Smooth muscle cell (in vitro differentiated cells): ENCODE data around the gene MAPRE2. TPM values are rescaled to one million over a fixed set of nuclear protein-coding genes. Genes with fewer than 3 reads are reported as not detected.

Experiments
- DNase-seq: peaks from one replicate; lab custom pipeline; 2025; ENCODE audit not compliant: unreplicated experiment; lab: John Stamatoyannopoulos, UW
- H2AFZ ChIP-seq: fragments of 200-600 bp; sonication (generic); 2 replicates; pipeline ENCODE4 v1.6.0; 2016; ENCODE audit warnings: antibody characterized with exemption, low read depth, mild to moderate bottlenecking
- H3F3A ChIP-seq: fragments of 200-600 bp; sonication (generic); 2 replicates; pipeline ENCODE4 v1.6.0; 2017; ENCODE audit warnings: antibody characterized with exemption, low read depth
- H3K27ac ChIP-seq: fragments of 200-600 bp; sonication (generic); 2 replicates; pipeline ENCODE4 v1.5.1; 2016; ENCODE audit warnings: low read depth, mild to moderate bottlenecking
- H3K27me3 ChIP-seq: fragments of 200-600 bp; sonication (generic); 2 replicates; pipeline ENCODE4 v1.6.1; 2016; ENCODE audit warnings: low read depth, mild to moderate bottlenecking
- H3K36me3 ChIP-seq: fragments of 200-600 bp; sonication (generic); 2 replicates; pipeline ENCODE4 v1.5.1; 2016; ENCODE audit warnings: low read depth
- H3K4me1 ChIP-seq: fragments of 200-600 bp; sonication (generic); 2 replicates; pipeline ENCODE4 v1.5.1; 2016; ENCODE audit warnings: low read depth
- H3K4me2 ChIP-seq: fragments of 200-600 bp; sonication (generic); 2 replicates; pipeline ENCODE4 v1.6.0; 2016; ENCODE audit warnings: mild to moderate bottlenecking
- H3K4me3 ChIP-seq: fragments of 200-600 bp; sonication (generic); 2 replicates; pipeline ENCODE4 v1.5.1; 2016; ENCODE audit warnings: mild to moderate bottlenecking
- H3K79me2 ChIP-seq: fragments of 200-600 bp; sonication (generic); 2 replicates; pipeline ENCODE4 v1.6.0; 2016; ENCODE audit warnings: low read depth, mild to moderate bottlenecking
- H3K9ac ChIP-seq: fragments of 200-600 bp; sonication (generic); 2 replicates; pipeline ENCODE4 v1.6.0; 2016; ENCODE audit warnings: low read depth
- H3K9me3 ChIP-seq: fragments of 200-600 bp; sonication (generic); replicated peaks from 2 replicates; pipeline ENCODE4 v1.5.1; 2016; ENCODE audit warnings: low read depth
- H4K20me1 ChIP-seq: fragments of 200-600 bp; sonication (generic); 2 replicates; pipeline ENCODE4 v1.6.0; 2016; ENCODE audit warnings: low read depth
- WGBS: methylation state at CpG from one replicate; pipeline ENCODE4 v1.1.7; 2016; ENCODE audit warnings: low lambda C conversion rate; 5-methylcytosine and 5-hydroxymethylcytosine counted together
- polyA plus RNA-seq: library from polyadenylated mRNA; unstranded; fragments of >200 nt; fragmentation: Nextera tagmentation; extraction: Ambion mirVana; gene quantifications from 2 replicates; pipeline ENCODE4 v1.2.1, GENCODE V29; 2016
- total RNA-seq: library from RNA; depleted of rRNA; stranded (reverse); fragments of >200 nt; gene quantifications from 2 replicates; pipeline ENCODE4 v1.2.3, GENCODE V29; 2014
- TF ChIP-seq, protein P1 (sequence below): fragments of 200-600 bp; sonication (generic); IDR thresholded peaks from 2 replicates; pipeline ENCODE4 v1.5.1; 2017; ENCODE audit warnings: borderline replicate concordance, mild to moderate bottlenecking, antibody characterized with exemption; ENCODE audit not compliant: insufficient read depth, poor library complexity, severe bottlenecking

MAPRE2 gene
- total and polyA plus RNA-seq, 2 experiments from 2014 or later = 11.2 to 21.8 TPM

DNA sequence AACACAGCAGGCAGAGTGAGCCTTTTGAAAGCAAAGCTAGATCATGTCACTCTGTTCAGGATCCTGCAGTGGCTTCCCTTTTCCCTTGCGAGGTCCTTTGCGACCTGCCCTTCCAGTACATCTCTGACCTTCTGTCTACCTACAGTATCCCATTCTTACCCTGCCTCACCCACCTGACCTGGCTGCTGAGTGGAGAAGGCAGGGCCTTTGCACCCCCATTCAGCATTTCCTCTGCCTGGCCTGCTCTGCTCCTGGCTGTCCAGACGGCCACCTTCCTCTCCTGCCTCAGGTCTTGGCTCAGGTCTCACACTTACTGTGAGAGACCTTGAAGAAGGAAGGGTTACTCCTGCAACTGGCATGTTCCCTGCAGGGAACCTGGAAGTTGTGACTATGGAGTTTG lies 77.4 kb downstream of the MAPRE2 start:
- H3K79me2 ChIP-seq = no peaks in the 10 kb centered on the region
- no peak overlapping the region for H3K4me3 ChIP-seq
- no peak overlapping the region for H2AFZ ChIP-seq
- TF ChIP-seq, protein P1, sequence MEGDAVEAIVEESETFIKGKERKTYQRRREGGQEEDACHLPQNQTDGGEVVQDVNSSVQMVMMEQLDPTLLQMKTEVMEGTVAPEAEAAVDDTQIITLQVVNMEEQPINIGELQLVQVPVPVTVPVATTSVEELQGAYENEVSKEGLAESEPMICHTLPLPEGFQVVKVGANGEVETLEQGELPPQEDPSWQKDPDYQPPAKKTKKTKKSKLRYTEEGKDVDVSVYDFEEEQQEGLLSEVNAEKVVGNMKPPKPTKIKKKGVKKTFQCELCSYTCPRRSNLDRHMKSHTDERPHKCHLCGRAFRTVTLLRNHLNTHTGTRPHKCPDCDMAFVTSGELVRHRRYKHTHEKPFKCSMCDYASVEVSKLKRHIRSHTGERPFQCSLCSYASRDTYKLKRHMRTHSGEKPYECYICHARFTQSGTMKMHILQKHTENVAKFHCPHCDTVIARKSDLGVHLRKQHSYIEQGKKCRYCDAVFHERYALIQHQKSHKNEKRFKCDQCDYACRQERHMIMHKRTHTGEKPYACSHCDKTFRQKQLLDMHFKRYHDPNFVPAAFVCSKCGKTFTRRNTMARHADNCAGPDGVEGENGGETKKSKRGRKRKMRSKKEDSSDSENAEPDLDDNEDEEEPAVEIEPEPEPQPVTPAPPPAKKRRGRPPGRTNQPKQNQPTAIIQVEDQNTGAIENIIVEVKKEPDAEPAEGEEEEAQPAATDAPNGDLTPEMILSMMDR = no peak
- WGBS = 94% methylated on average over 3 of the region's 3 CpGs
- no peak for DNase-seq
- no peak overlapping the region for H3K4me2 ChIP-seq
- H3K36me3 ChIP-seq = no peaks in the 10 kb centered on the region
- no peaks in the 10 kb centered on the region for H4K20me1 ChIP-seq
- peaks cover 4% of the 10 kb centered on the region for H3F3A ChIP-seq
- no peaks in the 10 kb centered on the region for H3K4me1 ChIP-seq
- no peaks in the 10 kb centered on the region for H3K27me3 ChIP-seq
- H3K9me3 ChIP-seq = no peaks in the 10 kb centered on the region
- H3K9ac ChIP-seq = no peak overlapping the region
- H3K27ac ChIP-seq = no peak overlapping the region

DNA sequence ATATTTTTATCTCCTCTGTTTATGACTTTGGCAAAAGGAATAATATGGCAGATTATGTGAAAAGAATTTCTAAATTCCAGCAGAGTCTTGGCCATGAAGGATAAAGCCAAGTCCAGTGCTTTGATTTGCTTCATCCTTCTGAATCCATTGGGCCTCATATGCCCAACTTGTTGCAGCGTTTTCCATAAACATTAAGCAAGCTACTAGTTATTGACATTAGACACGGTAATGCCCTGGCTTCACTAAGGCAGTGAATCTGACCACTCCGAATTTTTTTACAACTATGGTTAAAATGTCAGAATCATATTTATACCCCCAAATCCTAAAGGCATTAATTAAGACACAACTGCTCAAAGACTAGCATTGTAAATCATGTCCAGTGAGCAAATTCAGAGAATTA lies 79.8 kb downstream of the MAPRE2 start:
- H3K4me2 ChIP-seq = no peak overlapping the region
- DNase-seq = no peak
- H4K20me1 ChIP-seq = no peaks in the 10 kb centered on the region
- H3K4me3 ChIP-seq = no peak overlapping the region
- no peak overlapping the region for H2AFZ ChIP-seq
- no peaks in the 10 kb centered on the region for H3K27me3 ChIP-seq
- H3K9ac ChIP-seq = no peak overlapping the region
- H3F3A ChIP-seq = peaks cover 4% of the 10 kb centered on the region
- TF ChIP-seq, protein P1 = no peak
- H3K27ac ChIP-seq = no peak overlapping the region
- no peaks in the 10 kb centered on the region for H3K36me3 ChIP-seq
- H3K9me3 ChIP-seq = no peaks in the 10 kb centered on the region
- H3K4me1 ChIP-seq = no peaks in the 10 kb centered on the region
- H3K79me2 ChIP-seq = no peaks in the 10 kb centered on the region
- 87% methylated on average over 3 of the region's 3 CpGs for WGBS

DNA sequence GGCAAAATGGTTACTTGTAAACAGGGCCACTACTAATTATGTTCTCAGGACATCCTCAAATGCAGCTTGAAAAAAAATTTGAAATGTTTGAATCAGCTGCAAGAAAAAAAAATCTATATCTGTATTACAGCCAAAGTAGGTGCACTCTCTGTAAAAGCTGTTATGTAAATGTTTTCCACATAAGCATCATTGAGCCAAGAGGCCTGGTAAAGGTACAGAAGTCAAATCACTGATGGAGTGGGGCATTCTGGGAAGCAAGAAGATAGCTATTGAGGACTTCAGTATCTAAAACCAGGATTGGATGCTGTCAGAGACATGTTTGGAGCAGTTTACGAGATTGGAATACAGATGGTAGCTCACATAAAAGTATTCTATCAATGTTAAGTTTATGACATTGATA lies 80.3 kb downstream of the MAPRE2 start:
- H3K27me3 ChIP-seq = no peaks in the 10 kb centered on the region
- no peak overlapping the region for H3K4me3 ChIP-seq
- WGBS = 92% methylated on average over 1 of the region's 1 CpG
- no peak overlapping the region for H3K27ac ChIP-seq
- no peaks in the 10 kb centered on the region for H3K79me2 ChIP-seq
- no peaks in the 10 kb centered on the region for H3K4me1 ChIP-seq
- H3K9me3 ChIP-seq = no peaks in the 10 kb centered on the region
- peaks cover 4% of the 10 kb centered on the region for H3F3A ChIP-seq
- no peak for DNase-seq
- no peaks in the 10 kb centered on the region for H4K20me1 ChIP-seq
- no peaks in the 10 kb centered on the region for H3K36me3 ChIP-seq
- TF ChIP-seq, protein P1 = no peak
- no peak overlapping the region for H3K4me2 ChIP-seq
- no peak overlapping the region for H3K9ac ChIP-seq
- no peak overlapping the region for H2AFZ ChIP-seq

DNA sequence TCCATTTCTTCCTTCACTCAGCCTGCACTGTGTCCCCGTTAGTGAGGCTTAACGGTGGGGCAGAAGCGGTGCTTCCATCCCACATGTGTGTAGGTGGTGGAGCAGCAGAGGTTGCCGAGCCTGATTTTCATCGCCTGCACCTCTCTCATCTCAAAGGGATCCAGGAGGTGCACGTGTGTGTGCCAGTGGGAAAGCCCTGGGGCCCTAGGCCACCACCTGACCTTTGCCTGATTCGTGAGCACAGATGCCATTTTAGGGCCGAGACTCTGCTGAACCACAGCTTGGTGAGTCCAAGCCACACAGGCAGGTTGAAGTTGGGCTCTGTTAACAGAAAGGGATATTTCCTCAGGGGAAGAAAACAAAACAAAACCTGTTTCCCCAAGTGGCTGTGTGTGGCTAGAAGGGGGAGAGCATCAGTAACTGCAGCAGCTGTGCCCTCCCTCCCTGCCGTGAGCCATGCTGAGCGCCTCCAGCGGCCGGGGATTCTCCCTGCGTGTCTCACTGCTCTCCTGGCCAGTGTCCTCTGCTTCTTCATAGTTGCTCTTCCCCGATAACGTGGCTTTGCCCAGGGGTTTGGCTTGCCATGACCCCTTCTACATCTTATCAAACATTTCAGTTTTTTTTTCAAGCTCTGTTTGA lies 81.5 kb downstream of the MAPRE2 start:
- TF ChIP-seq, protein P1 = no peak
- DNase-seq = no peak

More for the DNA sequence above, 81.5 kb downstream of the MAPRE2 start:
- H3K79me2 ChIP-seq = no peaks in the 10 kb centered on the region
- no peaks in the 10 kb centered on the region for H4K20me1 ChIP-seq
- no peaks in the 10 kb centered on the region for H3K36me3 ChIP-seq
- no peak overlapping the region for H3K27ac ChIP-seq
- H3K4me1 ChIP-seq = no peaks in the 10 kb centered on the region
- H3K27me3 ChIP-seq = no peaks in the 10 kb centered on the region
- 61% methylated on average over 15 of the region's 15 CpGs for WGBS
- no peak overlapping the region for H3K4me2 ChIP-seq
- H2AFZ ChIP-seq = no peak overlapping the region
- no peak overlapping the region for H3K4me3 ChIP-seq
- H3K9me3 ChIP-seq = no peaks in the 10 kb centered on the region
- no peak overlapping the region for H3K9ac ChIP-seq
- H3F3A ChIP-seq = no peaks in the 10 kb centered on the region
